Astrocyte (in vitro differentiated cells and primary cell): ENCODE results near the gene ZNF462. TPM values are rescaled to one million over a fixed set of nuclear protein-coding genes. Genes with fewer than 3 reads are reported as not detected.

Experiments
- DNase-seq: peaks from one replicate; pipeline ENCODE4 v3.0.0-alpha.2; 2010; ENCODE audit warnings: low read depth
- FAIRE-seq: peaks from 2 replicates; lab custom pipeline; 2011; peaks lifted over from hg19 to GRCh38; lab: Jason Lieb, UNC
- H2AFZ ChIP-seq: 2 replicates; pipeline ENCODE4 v1.6.0; 2012; ENCODE audit warnings: low read depth, low read length, inconsistent platforms
- H3K27ac ChIP-seq: 2 replicates; pipeline ENCODE4 v1.5.1; 2011; ENCODE audit warnings: low read depth, low read length, inconsistent platforms
- H3K27me3 ChIP-seq: 2 replicates; pipeline ENCODE4 v1.6.0; 2011; ENCODE audit warnings: low read length, inconsistent platforms; ENCODE audit not compliant: insufficient read depth
- H3K36me3 ChIP-seq: 2 replicates; pipeline ENCODE4 v1.5.1; 2011; ENCODE audit warnings: low read length, inconsistent platforms; ENCODE audit not compliant: insufficient read depth
- H3K4me1 ChIP-seq: 2 replicates; pipeline ENCODE4 v1.5.1; 2011; ENCODE audit warnings: low read length, inconsistent platforms; ENCODE audit not compliant: insufficient read depth
- H3K4me2 ChIP-seq: 2 replicates; pipeline ENCODE4 v1.6.0; 2012; ENCODE audit warnings: low read length, inconsistent platforms
- H3K4me3 ChIP-seq: 2 replicates; pipeline ENCODE4 v1.5.1; 2011; ENCODE audit warnings: low read depth, mild to moderate bottlenecking, low read length, inconsistent platforms; ENCODE audit not compliant: insufficient read depth
- H3K79me2 ChIP-seq: 2 replicates; pipeline ENCODE4 v1.6.0; 2012; ENCODE audit warnings: mild to moderate bottlenecking, low read length, inconsistent platforms; ENCODE audit not compliant: insufficient read depth
- H3K9ac ChIP-seq: 2 replicates; pipeline ENCODE4 v1.6.0; 2012; ENCODE audit warnings: mild to moderate bottlenecking, low read length, inconsistent platforms
- H3K9me3 ChIP-seq: 2 replicates; pipeline ENCODE4 v1.5.1; 2012; ENCODE audit warnings: low read depth, mild to moderate bottlenecking, low read length, inconsistent platforms; ENCODE audit not compliant: insufficient read depth
- H4K20me1 ChIP-seq: 2 replicates; pipeline ENCODE4 v1.6.0; 2012; ENCODE audit warnings: low read length, inconsistent platforms; ENCODE audit not compliant: insufficient read depth
- H3K27ac Mint-ChIP-seq: one replicate; pipeline ENCODE4 v1.8.0; 2021; ENCODE audit warnings: mild to moderate bottlenecking, mixed read lengths; ENCODE audit not compliant: unreplicated experiment
- H3K27me3 Mint-ChIP-seq: one replicate; pipeline ENCODE4 v1.8.0; 2021; ENCODE audit warnings: low read depth, mixed read lengths; ENCODE audit not compliant: unreplicated experiment
- H3K36me3 Mint-ChIP-seq: one replicate; pipeline ENCODE4 v1.8.0; 2021; ENCODE audit warnings: low read depth, mixed read lengths; ENCODE audit not compliant: unreplicated experiment
- H3K4me1 Mint-ChIP-seq: one replicate; pipeline ENCODE4 v1.8.0; 2021; ENCODE audit warnings: low read depth, mixed read lengths; ENCODE audit not compliant: unreplicated experiment
- H3K4me3 Mint-ChIP-seq: one replicate; pipeline ENCODE4 v1.8.0; 2021; ENCODE audit warnings: mild to moderate bottlenecking, moderate library complexity, mixed read lengths; ENCODE audit not compliant: unreplicated experiment
- H3K9me3 Mint-ChIP-seq: one replicate; pipeline ENCODE4 v1.8.0; 2021; ENCODE audit warnings: mild to moderate bottlenecking, mixed read lengths; ENCODE audit not compliant: unreplicated experiment
- CTCF ChIP-seq: IDR thresholded peaks from 2 replicates; pipeline ENCODE4 v1.5.1; 2011; ENCODE audit warnings: low read depth, mild to moderate bottlenecking, inconsistent platforms, low read length, moderate library complexity; ENCODE audit not compliant: insufficient read depth
- EZH2 ChIP-seq: IDR thresholded peaks from 2 replicates; pipeline ENCODE4 v1.6.1; 2012; ENCODE audit warnings: mild to moderate bottlenecking, low read length, inconsistent platforms; ENCODE audit not compliant: insufficient read depth
- total RNA-seq: library from RNA; stranded (reverse); gene quantifications from 2 replicates; pipeline ENCODE4 v1.2.1, GENCODE V29; 2021

ZNF462 gene
- total RNA-seq, 1 donor from 2014 or later = 126 TPM

- Histone ChIP-seq H3K9me3 (peaks cover 2% of the 10 kb centered on the region), H3K36me3 (peaks cover 22% of the 10 kb centered on the region), H2AFZ (no peak overlapping the region), H3K9ac (no peak overlapping the region), H3K27ac (no peak overlapping the region), H3K4me1 (no peaks in the 10 kb centered on the region), H3K4me2 (no peak overlapping the region), H3K27me3 (no peaks in the 10 kb centered on the region), H3K4me3 (no peak overlapping the region), H4K20me1 (no peaks in the 10 kb centered on the region), H3K79me2 (peaks cover 6% of the 10 kb centered on the region)
- TF ChIP-seq EZH2 (no peak), CTCF (no peak)
- no peaks in the 10 kb centered on the region for H3K27me3 Mint-ChIP-seq
- no peak overlapping the region for H3K4me3 Mint-ChIP-seq
- FAIRE-seq = no peak
- H3K27ac Mint-ChIP-seq = no peak overlapping the region
- H3K9me3 Mint-ChIP-seq = peaks cover 4% of the 10 kb centered on the region
- peaks cover 83% of the 10 kb centered on the region for H3K36me3 Mint-ChIP-seq
- no peak for DNase-seq
- H3K4me1 Mint-ChIP-seq = peaks cover 10% of the 10 kb centered on the region
Measured at GRCh38 chr9:106927916-106928315, 65.0 kb downstream of the ZNF462 start.

- Histone ChIP-seq H3K27ac (no peak overlapping the region), H2AFZ (no peak overlapping the region), H4K20me1 (no peaks in the 10 kb centered on the region), H3K36me3 (peaks cover 22% of the 10 kb centered on the region), H3K27me3 (no peaks in the 10 kb centered on the region), H3K4me3 (no peak overlapping the region), H3K79me2 (peaks cover 6% of the 10 kb centered on the region), H3K9me3 (peaks cover 2% of the 10 kb centered on the region), H3K9ac (no peak overlapping the region), H3K4me1 (no peaks in the 10 kb centered on the region), H3K4me2 (no peak overlapping the region)
- Mint-ChIP-seq H3K27ac (no peak overlapping the region), H3K4me1 (peaks cover 7% of the 10 kb centered on the region), H3K9me3 (peaks cover 4% of the 10 kb centered on the region), H3K36me3 (peaks cover 81% of the 10 kb centered on the region), H3K4me3 (no peak overlapping the region), H3K27me3 (no peaks in the 10 kb centered on the region)
- FAIRE-seq (no peak), DNase-seq (no peak)
- no peak for TF ChIP-seq CTCF
Measured at GRCh38 chr9:106928350-106928749, 65.4 kb downstream of the ZNF462 start.

- FAIRE-seq (peak; percentile 5), DNase-seq (peak; percentile 46)
- Histone ChIP-seq H3K36me3 (peaks cover 17% of the 10 kb centered on the region), H2AFZ (no peak overlapping the region), H3K4me2 (no peak overlapping the region), H3K27ac (no peak overlapping the region), H4K20me1 (no peaks in the 10 kb centered on the region), H3K9me3 (peaks cover 2% of the 10 kb centered on the region), H3K79me2 (peaks cover 6% of the 10 kb centered on the region), H3K9ac (no peak overlapping the region), H3K27me3 (no peaks in the 10 kb centered on the region), H3K4me1 (no peaks in the 10 kb centered on the region), H3K4me3 (no peak overlapping the region)
- Mint-ChIP-seq H3K9me3 (peaks cover 4% of the 10 kb centered on the region), H3K4me3 (no peak overlapping the region), H3K36me3 (peaks cover 73% of the 10 kb centered on the region), H3K27ac (no peak overlapping the region), H3K4me1 (peaks cover 9% of the 10 kb centered on the region), H3K27me3 (no peaks in the 10 kb centered on the region)
- TF ChIP-seq EZH2 (no peak), CTCF (no peak)
Measured at GRCh38 chr9:106929471-106930177, 66.7 kb downstream of the ZNF462 start.
